GM19025 (cell line): ENCODE results near the gene COL8A1.
"Not testable (repeated sequence)": the region's sequence is repeated elsewhere in the genome, so short reads cannot be mapped to it uniquely, and the experiment has no call there.

Experiments
- ATAC-seq: cut with Tn5 transposase; IDR thresholded peaks from one replicate; pipeline ENCODE4 v1.9.1; 2021; ENCODE audit warnings: mild to moderate bottlenecking, low read depth, moderate library complexity; ENCODE audit not compliant: unreplicated experiment

Gene COL8A1

DNA sequence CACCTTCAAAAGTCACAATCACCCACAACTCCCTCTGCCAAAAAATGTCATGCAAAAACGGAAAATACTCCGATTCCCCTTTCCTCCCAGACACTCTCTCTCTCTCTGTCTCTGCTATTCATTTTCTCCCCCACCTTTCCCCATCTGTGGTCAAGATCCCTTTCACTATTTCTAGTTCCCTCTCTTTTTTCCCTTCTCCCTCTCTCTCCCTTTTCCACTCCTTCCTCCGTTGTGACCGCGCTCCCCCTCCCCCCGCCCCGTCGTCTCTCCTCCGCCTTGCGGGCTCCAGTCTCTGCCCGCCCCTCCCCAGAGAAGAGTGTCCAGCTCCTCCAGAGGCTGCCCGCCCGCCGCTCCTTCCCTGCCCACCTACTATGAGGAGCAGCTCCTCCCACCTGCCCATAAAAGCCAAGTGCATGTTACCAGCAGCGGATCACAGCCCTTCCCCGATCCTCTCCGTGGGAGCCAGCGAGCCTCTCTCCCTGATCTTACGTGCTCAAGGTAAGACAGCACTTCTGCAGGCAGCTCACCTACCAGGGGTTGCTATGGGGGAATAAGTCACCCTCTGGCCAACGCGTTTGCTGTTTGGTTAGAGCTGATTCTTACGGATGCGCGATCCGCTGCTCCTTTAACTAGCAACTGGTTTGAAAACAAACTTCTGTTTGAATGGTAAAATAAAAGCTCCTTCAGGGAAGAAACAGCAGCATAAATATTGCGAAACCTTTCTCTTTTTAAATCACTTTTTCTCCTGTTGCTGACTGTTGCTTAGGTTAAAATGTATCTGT is at the start of gene COL8A1:
COL8A1 (plus strand) TSS at position 428 of the 782 bp plus-strand sequence. CDS start 152,089 bp downstream, outside the sequence.
- no peak for ATAC-seq

- ATAC-seq, result not testable (repeated sequence)
Observed at GRCh38 chr3:99589168-99589567, 49.2 kb upstream of the COL8A1 start.

DNA sequence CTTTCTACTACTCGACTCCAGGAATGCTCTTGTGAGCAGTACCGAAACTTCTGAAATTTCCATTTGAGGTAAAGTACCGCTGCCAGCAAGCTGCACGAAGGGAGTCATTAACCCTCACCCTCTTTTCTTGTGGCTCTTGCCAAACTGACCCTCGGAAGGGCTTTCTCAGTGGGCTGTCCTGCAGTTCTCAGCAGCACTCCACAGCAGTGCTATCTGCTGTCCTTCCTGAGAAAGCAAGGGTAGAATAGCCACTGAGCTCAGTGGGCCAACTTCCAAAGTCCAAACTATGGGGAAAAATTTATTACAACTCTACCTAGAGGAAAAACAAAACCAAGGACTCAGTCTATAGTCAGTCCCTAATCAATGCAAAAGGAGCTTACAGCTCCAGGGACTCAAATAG is 38.5 kb upstream of the COL8A1 start:
- no peak for ATAC-seq

- no peak for ATAC-seq
Observed at GRCh38 chr3:99601515-99601914, 36.9 kb upstream of the COL8A1 start.

DNA sequence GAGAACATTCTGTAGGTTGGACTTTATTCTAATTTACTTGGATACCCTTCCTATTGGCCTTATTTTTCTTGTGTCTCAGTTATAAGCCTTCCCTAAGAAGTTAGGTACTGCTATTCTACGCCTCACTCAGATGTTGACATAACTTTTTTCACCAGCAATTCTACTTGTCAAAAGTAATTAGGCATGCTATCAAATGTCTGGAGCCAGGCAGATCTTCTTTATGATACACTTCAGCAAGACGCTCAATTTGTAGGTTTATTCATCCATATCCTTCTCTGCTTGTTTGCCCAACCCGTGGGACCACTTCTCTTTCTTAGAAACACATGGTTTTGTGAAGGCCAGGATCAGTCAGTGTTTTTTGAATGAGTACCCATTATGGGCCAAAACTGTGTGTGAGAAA is 36.2 kb upstream of the COL8A1 start:
- no peak for ATAC-seq

DNA sequence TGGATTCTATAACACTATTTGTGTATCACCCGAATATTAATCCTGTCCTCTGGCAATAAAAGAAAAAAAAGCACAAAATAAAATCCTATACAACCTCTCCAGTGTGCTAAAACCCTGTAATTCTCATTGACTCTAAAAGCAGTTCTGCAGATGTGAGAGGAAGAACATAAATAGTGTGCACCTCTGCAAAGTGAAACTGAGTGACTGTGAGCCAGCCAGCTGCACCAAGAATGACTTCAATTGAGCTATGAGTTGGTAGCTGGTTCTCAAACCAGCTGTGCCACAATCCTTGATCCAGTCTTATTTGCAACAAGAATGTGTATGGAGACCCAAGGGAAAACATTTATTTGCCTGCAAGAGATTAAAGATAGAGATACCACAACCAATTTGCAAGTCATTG is 31.2 kb upstream of the COL8A1 start:
- peak; percentile 85 for ATAC-seq

DNA sequence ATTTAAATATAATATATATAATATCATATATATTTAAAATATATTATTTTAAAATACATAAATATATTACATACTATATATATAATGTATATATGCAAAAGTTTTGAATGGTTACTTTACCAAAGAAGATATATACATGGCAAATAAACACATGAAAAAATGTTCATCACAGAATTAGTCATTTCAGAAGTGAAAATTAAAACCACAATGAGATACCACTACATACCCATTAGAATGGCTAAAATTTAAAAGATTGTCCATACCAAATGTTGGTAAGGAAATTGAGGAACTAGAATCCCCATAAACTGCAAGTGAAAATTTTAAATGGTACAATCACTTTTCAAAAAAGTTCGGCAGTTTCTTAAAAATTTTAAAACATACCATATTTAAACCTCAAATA is 23.6 kb upstream of the COL8A1 start:
- no peak for ATAC-seq

DNA sequence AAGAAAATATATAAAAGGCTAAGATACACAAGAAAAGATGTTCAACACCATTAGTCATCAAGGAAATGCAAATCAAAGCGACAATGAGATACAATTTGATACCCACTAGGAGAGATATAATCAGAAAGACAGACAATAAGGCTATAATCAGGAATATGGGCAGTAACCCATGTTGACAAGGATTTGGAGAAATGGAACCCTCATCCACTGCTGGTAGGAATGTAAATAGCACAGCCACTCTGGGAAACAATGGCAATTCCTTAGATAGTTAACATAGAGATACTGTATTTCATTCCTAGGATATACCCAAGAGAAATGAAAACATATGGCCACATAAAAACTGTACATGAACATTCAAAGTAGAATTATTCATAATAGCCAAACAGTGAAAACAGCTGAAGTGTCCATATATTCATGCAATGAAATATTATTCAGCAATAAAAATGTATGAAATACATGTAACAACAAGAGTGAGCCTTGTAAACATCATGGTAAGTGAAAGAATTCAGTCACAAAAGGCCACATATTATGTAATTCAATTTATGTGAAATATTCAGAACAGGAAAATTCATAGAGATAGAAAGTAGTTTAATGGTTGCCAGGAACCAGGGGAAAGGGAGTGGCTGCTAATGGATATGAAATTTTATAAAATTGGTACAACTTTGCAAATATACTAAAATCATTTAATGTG is 18.2 kb upstream of the COL8A1 start:
- ATAC-seq, result no peak

DNA sequence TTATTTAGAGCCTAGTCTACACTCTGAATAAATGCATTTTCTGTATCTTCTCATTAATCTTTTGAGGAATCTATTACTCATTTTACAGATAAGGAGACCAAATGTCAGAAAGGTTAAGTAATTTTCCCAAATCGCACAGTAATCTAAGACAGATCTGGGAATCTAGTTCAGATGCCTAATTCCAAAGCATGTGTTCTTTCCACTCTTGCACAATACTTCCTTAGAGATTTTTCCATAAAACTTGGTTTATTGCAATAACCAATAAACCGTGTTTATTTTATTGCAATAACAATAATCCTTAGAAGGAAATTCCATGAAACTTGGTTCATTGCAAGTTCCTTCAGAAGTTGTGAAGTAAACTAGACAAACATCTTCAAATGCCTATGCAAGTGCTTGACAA is 17.4 kb upstream of the COL8A1 start:
- ATAC-seq, result no peak

DNA sequence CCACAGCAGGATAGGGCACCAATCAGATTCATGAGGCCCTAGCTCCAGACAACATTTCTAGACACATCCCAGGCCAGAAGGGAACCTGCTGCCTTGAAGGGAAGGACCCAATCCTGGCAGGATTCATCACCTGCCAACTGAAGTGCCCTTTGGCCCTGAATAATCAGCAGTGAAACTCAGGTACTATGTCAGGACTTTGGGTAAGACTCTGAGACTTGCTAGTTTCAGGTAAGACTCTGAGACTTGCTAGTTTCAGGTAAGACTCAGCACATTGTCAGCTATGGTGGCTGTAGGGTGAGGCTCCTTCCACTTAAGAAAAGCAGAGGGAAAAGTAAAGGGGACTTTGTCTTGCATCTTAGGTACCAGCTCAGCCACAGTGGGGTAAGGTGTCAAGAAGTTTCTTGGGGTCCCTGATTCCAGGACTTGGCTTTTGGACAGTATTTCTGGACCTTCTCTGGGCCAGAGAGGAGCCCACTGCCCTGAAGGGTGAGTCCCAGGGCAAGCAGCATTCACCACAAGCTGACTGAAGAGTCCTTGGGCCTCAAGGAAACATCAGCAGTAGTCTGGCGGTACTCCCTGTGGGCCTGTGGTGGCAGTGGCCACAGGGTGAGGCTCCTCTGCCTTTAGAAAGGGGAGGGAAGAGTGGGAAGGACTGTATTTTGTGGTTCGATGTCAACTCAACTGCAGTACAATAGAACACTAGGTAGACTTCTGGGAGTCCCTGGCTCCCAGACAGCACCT is 13.7 kb upstream of the COL8A1 start:
- peak; percentile 40 for ATAC-seq

DNA sequence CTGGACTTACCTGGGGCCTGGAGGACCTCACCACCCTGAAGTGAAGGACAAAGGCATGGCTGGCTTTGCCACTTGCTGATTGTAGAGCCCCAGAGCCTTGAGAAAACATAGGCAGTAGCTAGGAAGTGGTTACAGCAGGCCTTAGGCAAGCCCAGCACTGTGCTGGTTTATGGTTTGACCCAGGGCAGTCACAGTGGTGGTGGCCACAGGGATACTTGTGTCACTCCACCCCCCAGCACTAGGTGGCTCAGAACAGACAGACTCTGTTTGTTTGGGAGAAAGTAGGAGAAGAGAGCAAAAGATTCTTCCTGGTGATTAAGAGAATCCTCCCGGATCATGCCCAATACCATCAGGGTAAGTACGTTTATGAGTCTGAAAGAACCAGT is 13.2 kb upstream of the COL8A1 start:
- ATAC-seq, result peak; percentile 8

GRCh38 chr3:99625643-99626416 is 12.6 kb upstream of the COL8A1 start:
- ATAC-seq, result no peak

DNA sequence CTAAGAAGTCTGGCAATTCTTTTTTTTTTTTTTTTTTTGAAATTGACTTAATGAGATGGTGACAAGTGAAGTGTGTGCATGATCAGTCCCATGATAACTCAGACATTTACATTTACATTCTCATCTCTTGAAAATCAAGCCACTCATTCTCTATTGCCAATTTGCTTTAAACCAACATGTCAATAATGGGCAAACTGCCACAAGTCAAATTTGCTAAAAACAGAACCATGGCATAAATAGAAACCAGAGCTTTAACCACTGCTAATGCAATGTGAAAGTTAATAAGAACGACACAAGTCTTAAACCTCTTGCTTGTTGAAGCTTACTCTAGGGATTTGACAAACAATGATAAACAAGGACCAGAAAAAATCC is 12.0 kb upstream of the COL8A1 start:
- ATAC-seq, result peak; percentile 57

DNA sequence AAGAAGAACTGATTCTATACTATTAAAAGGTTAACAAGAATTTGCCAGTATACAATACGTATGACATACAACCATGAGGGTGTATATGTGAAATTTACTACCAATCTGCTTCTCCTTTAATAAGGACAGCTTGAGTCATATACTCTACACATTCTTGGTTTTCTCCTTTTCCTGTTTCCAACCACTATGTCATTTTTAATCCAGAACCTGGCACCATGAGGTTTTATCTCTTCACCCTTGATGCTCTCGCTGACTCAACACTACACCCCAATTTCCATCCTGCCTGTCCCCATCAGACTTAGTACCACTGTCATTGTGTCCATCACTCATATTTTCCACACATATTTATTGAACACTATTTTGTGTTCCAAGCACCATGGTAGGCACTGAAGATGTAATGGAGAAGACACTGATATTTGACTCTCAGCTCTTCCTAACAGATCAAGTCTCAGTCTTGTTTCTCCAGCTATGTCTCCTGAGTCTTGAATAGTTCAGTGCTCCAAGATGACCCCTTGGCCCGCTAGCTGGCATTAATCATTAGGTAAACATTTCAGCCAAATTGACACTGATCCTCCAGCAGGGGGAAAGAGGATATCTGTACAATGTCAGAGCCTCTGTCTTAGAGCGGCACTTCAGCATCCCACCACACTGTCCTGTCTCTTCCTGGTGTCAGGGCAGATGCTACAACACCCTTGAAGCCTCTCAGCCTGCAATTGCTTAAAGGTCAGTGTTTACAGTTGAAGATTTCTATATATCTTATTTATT is 11.2 kb upstream of the COL8A1 start:
- ATAC-seq, result no peak

- ATAC-seq, result no peak
Observed at GRCh38 chr3:99630815-99631214, 7.6 kb upstream of the COL8A1 start.

- ATAC-seq, result peak; percentile 80
Observed at GRCh38 chr3:99633887-99634558, 4.4 kb upstream of the COL8A1 start.

DNA sequence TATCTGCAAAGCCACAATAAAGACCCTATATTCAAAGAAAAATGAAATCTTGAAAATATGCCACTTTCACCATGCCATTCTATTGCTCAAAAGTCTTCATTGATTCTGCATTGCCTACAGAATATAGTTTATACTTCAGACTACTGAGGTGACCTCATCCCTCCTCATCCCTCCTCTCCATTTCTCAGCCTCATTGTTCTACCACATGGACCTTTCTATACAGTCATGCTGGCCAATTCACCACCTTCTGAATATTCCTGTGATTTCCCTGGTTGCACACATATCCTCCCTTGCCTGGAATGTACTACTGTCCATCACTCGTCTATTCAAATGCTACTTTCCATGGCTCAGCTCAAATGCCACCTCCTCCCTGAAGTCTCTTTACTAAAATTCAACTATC is 3.5 kb upstream of the COL8A1 start:
- no peak for ATAC-seq

- ATAC-seq, result no peak
Observed at GRCh38 chr3:99635348-99635747, 3.0 kb upstream of the COL8A1 start.

GRCh38 chr3:99637016-99637367 is 1.4 kb upstream of the COL8A1 start:
- ATAC-seq, result no peak
